Sigmoid colon (tissue), 3 donors: ENCODE measurements around the gene PPM1J.

Experiments
- CTCF ChIP-seq, 4 experiments: fragments of 450-650 bp in 3 of 4; fragments of 200-600 bp in 1 of 4; IDR thresholded peaks; one replicate each; pipeline ENCODE4 v1.5.1; 2016 to 2019; ENCODE audit warnings: antibody characterized with exemption in 4 of 4, mild to moderate bottlenecking in 3 of 4, moderate library complexity in 2 of 4
- POLR2A ChIP-seq, 2 donors: fragments of 450-650 bp; IDR thresholded peaks; one replicate each; pipeline ENCODE4 v1.6.1; 2016; ENCODE audit warnings: antibody characterized with exemption in 2 of 2, mild to moderate bottlenecking in 2 of 2, moderate library complexity in 2 of 2

GRCh38 chr1:112693821-112694220, 21.3 kb downstream of the PPM1J start:
- TF ChIP-seq CTCF (IDR thresholded peaks at IDR 0.05): no peak
- TF ChIP-seq POLR2A (IDR thresholded peaks at IDR 0.05): no peak
